Smooth muscle cell (in vitro differentiated cells): ENCODE measurements around the gene AGAP1. TPM values are rescaled to one million over a fixed set of nuclear protein-coding genes. Genes with fewer than 3 reads are reported as not detected.

Experiments
- DNase-seq: peaks from one replicate; lab custom pipeline; 2025; ENCODE audit not compliant: unreplicated experiment; lab: John Stamatoyannopoulos, UW
- H2AFZ ChIP-seq: fragments of 200-600 bp; sonication (generic); 2 replicates; pipeline ENCODE4 v1.6.0; 2016; ENCODE audit warnings: antibody characterized with exemption, low read depth, mild to moderate bottlenecking
- H3F3A ChIP-seq: fragments of 200-600 bp; sonication (generic); 2 replicates; pipeline ENCODE4 v1.6.0; 2017; ENCODE audit warnings: antibody characterized with exemption, low read depth
- H3K27ac ChIP-seq: fragments of 200-600 bp; sonication (generic); 2 replicates; pipeline ENCODE4 v1.5.1; 2016; ENCODE audit warnings: low read depth, mild to moderate bottlenecking
- H3K27me3 ChIP-seq: fragments of 200-600 bp; sonication (generic); 2 replicates; pipeline ENCODE4 v1.6.1; 2016; ENCODE audit warnings: low read depth, mild to moderate bottlenecking
- H3K36me3 ChIP-seq: fragments of 200-600 bp; sonication (generic); 2 replicates; pipeline ENCODE4 v1.5.1; 2016; ENCODE audit warnings: low read depth
- H3K4me1 ChIP-seq: fragments of 200-600 bp; sonication (generic); 2 replicates; pipeline ENCODE4 v1.5.1; 2016; ENCODE audit warnings: low read depth
- H3K4me2 ChIP-seq: fragments of 200-600 bp; sonication (generic); 2 replicates; pipeline ENCODE4 v1.6.0; 2016; ENCODE audit warnings: mild to moderate bottlenecking
- H3K4me3 ChIP-seq: fragments of 200-600 bp; sonication (generic); 2 replicates; pipeline ENCODE4 v1.5.1; 2016; ENCODE audit warnings: mild to moderate bottlenecking
- H3K79me2 ChIP-seq: fragments of 200-600 bp; sonication (generic); 2 replicates; pipeline ENCODE4 v1.6.0; 2016; ENCODE audit warnings: low read depth, mild to moderate bottlenecking
- H3K9ac ChIP-seq: fragments of 200-600 bp; sonication (generic); 2 replicates; pipeline ENCODE4 v1.6.0; 2016; ENCODE audit warnings: low read depth
- H3K9me3 ChIP-seq: fragments of 200-600 bp; sonication (generic); replicated peaks from 2 replicates; pipeline ENCODE4 v1.5.1; 2016; ENCODE audit warnings: low read depth
- H4K20me1 ChIP-seq: fragments of 200-600 bp; sonication (generic); 2 replicates; pipeline ENCODE4 v1.6.0; 2016; ENCODE audit warnings: low read depth
- CTCF ChIP-seq: fragments of 200-600 bp; sonication (generic); IDR thresholded peaks from 2 replicates; pipeline ENCODE4 v1.5.1; 2017; ENCODE audit warnings: borderline replicate concordance, mild to moderate bottlenecking, antibody characterized with exemption; ENCODE audit not compliant: insufficient read depth, poor library complexity, severe bottlenecking
- WGBS: methylation state at CpG from one replicate; pipeline ENCODE4 v1.1.7; 2016; ENCODE audit warnings: low lambda C conversion rate; 5-methylcytosine and 5-hydroxymethylcytosine counted together
- polyA plus RNA-seq: library from polyadenylated mRNA; unstranded; fragments of >200 nt; fragmentation: Nextera tagmentation; extraction: Ambion mirVana; gene quantifications from 2 replicates; pipeline ENCODE4 v1.2.1, GENCODE V29; 2016
- total RNA-seq: library from RNA; depleted of rRNA; stranded (reverse); fragments of >200 nt; gene quantifications from 2 replicates; pipeline ENCODE4 v1.2.3, GENCODE V29; 2014

The AGAP1 gene
- total and polyA plus RNA-seq, 2 experiments from 2014 or later = 3.9 to 9.8 TPM

- Histone ChIP-seq H4K20me1 (peaks cover 17% of the 10 kb centered on the region), H3K27me3 (no peaks in the 10 kb centered on the region), H3K4me3 (no peak overlapping the region), H2AFZ (no peak overlapping the region), H3F3A (no peaks in the 10 kb centered on the region), H3K9me3 (no peaks in the 10 kb centered on the region), H3K4me2 (no peak overlapping the region), H3K4me1 (no peaks in the 10 kb centered on the region), H3K9ac (no peak overlapping the region), H3K36me3 (no peaks in the 10 kb centered on the region), H3K79me2 (no peaks in the 10 kb centered on the region), H3K27ac (no peak overlapping the region)
- no peak for DNase-seq
- WGBS = 96% methylated on average over 29 of the region's 29 CpGs
- no peak for TF ChIP-seq CTCF
Observed at GRCh38 chr2:235739704-235740415, 246.0 kb downstream of the AGAP1 start.

DNA sequence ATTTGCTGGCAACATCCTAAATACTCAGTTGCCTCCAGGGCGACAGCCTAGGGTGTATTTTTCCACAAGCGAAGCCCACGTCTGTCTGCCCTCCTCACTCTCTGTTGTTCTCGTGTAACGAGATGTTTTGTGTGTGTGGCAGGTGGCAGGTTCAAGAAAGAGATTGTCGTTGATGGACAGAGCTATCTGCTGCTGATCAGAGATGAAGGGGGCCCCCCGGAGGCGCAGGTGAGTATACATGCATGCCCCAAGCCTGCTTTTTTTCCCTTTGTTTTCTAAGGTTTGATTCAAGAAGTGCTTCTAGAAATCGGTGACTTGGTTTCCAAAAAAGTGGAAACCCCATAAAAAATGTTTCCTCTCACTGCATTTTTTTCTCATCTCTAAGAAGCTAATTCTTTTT, 247.0 kb downstream of the AGAP1 start:
- no peaks in the 10 kb centered on the region for H3K36me3 ChIP-seq
- H3F3A ChIP-seq = no peaks in the 10 kb centered on the region
- no peak overlapping the region for H3K27ac ChIP-seq
- H3K4me1 ChIP-seq = no peaks in the 10 kb centered on the region
- no peaks in the 10 kb centered on the region for H3K79me2 ChIP-seq
- no peaks in the 10 kb centered on the region for H3K27me3 ChIP-seq
- no peak overlapping the region for H3K4me2 ChIP-seq
- H3K9ac ChIP-seq = no peak overlapping the region
- H2AFZ ChIP-seq = no peak overlapping the region
- no peak for DNase-seq
- 67% methylated on average over 9 of the region's 9 CpGs for WGBS
- H3K4me3 ChIP-seq = no peak overlapping the region
- no peak for TF ChIP-seq CTCF
- peaks cover 17% of the 10 kb centered on the region for H4K20me1 ChIP-seq
- no peaks in the 10 kb centered on the region for H3K9me3 ChIP-seq

DNA sequence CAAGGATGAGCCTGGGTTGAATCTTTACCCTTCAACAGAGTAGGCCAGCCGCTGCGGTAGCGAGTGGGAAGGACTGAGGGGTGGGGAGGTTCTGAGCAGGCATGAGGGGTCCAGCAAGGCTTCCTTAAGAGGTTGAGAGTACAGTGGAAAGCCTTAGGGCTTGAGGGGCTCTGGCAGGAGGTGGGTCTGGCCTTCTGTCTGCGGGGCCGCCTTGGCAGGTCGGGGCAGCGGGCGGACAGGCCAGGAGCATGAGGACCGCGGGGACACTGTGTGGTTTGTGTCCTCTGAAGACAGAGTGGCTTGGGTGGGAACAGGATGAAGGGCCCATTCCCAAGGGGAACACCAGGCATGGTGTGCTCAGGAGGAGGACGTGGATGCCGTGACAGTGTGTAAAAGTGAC, 250.3 kb downstream of the AGAP1 start:
- no peaks in the 10 kb centered on the region for H3K4me1 ChIP-seq
- H4K20me1 ChIP-seq = peaks cover 15% of the 10 kb centered on the region
- no peaks in the 10 kb centered on the region for H3K9me3 ChIP-seq
- H3K4me2 ChIP-seq = no peak overlapping the region
- no peak overlapping the region for H3K4me3 ChIP-seq
- no peak overlapping the region for H3K9ac ChIP-seq
- H2AFZ ChIP-seq = no peak overlapping the region
- H3F3A ChIP-seq = no peaks in the 10 kb centered on the region
- no peak for DNase-seq
- H3K79me2 ChIP-seq = no peaks in the 10 kb centered on the region
- H3K27me3 ChIP-seq = no peaks in the 10 kb centered on the region
- H3K36me3 ChIP-seq = no peaks in the 10 kb centered on the region
- H3K27ac ChIP-seq = no peak overlapping the region
- no peak for TF ChIP-seq CTCF
- 97% methylated on average over 12 of the region's 12 CpGs for WGBS

GRCh38 chr2:235745597-235745996, 251.8 kb downstream of the AGAP1 start:
- H3K27me3 ChIP-seq = no peaks in the 10 kb centered on the region
- H3K4me3 ChIP-seq = no peak overlapping the region
- no peak for DNase-seq
- H3K9ac ChIP-seq = no peak overlapping the region
- no peaks in the 10 kb centered on the region for H3K36me3 ChIP-seq
- H3K79me2 ChIP-seq = no peaks in the 10 kb centered on the region
- no peak overlapping the region for H3K27ac ChIP-seq
- WGBS = 76% methylated on average over 6 of the region's 6 CpGs
- H3K9me3 ChIP-seq = no peaks in the 10 kb centered on the region
- peaks cover 8% of the 10 kb centered on the region for H4K20me1 ChIP-seq
- H2AFZ ChIP-seq = no peak overlapping the region
- no peak for TF ChIP-seq CTCF
- H3K4me2 ChIP-seq = no peak overlapping the region
- no peaks in the 10 kb centered on the region for H3F3A ChIP-seq
- H3K4me1 ChIP-seq = no peaks in the 10 kb centered on the region
